Stimulated activated CD4-positive, alpha-beta T cell treated with anti-CD3 and anti-CD28 coated beads, Interleukin-1b, Interleukin-23, amount 100 ng/mL, for 48 hours (primary cell): ENCODE data around the gene AUH.
"Not testable (repeated sequence)": the region's sequence is repeated elsewhere in the genome, so short reads cannot be mapped to it uniquely, and the experiment has no call there.

Experiments used
- DNase-seq: peaks from one replicate; pipeline ENCODE4 v3.0.0-alpha.2; 2020

Gene AUH

DNA sequence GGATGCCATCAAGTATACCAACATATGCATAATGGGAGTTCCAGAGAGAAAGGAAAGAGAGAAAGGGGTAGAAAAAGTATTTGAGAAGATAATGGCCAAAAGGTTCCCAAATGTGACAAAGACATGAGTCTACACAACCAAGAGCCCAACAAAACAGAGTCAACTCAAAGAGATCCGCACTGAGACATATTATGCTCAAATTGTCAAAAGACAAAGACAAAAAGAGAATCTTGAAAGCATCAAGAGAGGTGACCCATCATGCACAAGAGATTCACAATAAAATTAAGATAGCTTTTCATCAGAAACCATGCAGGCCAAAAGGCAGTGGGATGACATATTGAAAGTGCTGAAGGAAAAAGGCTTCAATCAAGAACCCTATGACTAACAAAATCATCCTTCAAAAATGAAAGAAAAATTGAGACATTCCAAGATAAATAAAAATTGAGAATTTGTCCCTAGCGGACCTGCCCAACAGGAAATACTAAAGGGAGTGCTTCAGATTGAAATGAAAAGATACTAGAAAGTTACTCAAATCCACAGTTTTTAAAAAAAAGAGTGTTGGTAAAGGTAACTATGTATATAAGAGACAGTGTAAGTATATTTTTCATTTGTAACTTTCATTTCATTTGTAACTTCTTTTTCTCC lies 160.9 kb downstream of the AUH start:
- DNase-seq = no peak

DNA sequence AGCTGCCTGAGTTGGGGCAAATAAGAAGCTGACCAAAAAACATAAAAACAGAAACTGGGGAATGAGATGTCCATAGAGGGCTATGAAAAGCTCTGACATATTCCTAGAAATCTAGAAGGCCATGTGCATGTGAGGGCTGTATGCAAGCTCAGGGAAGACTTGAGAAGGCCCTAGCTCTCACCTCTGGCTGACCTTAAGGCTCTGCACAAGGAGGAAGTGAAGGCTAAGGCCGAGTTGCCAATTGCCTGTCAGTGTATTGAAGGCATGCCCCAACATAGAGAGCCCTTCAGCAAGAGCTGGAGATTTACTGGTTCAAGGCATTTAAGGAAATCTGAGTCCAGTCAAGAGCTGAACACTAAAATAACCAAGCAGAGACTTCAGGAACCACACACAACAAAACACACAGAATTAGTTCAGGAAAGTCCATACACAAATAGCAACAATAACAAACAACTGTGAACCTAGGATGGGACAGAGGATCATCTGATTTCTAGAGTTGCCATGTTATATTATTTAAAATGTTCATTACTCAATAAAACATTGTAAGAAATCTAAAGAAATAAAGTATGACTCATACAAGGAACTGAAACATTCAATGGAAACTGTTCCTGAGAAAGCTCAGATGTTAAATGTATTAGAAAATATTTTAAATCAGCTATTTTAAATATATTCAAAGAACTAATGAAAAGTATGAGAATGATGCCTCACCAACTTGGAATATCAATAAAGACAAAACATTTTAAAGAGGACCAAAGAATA lies 161.8 kb downstream of the AUH start:
- DNase-seq = no peak

DNA sequence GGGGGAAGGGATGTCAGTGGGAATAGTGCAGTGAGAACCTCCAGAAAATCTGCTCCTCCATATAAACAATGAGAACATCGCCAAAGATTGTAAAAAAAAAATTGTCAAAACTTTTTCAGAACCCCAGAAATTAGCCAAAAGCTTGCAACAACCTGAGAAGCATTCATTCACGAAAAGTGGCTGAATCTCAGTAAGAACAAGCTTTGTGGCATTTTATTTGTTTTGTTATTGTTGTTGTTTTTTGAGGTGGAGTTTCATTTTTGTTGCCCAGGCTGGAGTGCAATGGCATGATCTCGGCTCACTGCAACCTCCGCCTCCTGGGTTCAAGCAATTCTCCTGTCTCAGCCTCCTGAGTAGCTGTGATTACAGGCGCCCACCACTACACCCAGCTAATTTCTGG lies 162.8 kb downstream of the AUH start:
- DNase-seq = not testable (repeated sequence)

DNA sequence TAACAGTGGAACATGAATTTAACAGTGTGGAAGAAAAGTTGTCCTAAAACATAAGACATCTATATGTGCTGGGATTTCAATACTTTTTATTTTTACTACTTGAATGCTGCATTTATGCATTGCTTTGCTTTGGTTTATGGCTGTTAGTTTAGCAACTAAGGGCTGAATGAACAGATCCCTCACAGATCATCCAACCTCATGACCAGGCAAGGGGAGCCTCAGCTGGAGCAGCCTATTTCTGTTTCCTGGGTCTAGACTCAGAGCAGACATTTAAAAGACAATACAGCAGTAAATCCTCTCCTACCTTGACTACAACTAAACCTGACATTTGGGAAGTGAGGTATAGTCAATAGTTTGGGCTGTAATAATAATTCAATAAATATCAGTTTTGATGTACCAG lies 163.3 kb downstream of the AUH start:
- DNase-seq = no peak

DNA sequence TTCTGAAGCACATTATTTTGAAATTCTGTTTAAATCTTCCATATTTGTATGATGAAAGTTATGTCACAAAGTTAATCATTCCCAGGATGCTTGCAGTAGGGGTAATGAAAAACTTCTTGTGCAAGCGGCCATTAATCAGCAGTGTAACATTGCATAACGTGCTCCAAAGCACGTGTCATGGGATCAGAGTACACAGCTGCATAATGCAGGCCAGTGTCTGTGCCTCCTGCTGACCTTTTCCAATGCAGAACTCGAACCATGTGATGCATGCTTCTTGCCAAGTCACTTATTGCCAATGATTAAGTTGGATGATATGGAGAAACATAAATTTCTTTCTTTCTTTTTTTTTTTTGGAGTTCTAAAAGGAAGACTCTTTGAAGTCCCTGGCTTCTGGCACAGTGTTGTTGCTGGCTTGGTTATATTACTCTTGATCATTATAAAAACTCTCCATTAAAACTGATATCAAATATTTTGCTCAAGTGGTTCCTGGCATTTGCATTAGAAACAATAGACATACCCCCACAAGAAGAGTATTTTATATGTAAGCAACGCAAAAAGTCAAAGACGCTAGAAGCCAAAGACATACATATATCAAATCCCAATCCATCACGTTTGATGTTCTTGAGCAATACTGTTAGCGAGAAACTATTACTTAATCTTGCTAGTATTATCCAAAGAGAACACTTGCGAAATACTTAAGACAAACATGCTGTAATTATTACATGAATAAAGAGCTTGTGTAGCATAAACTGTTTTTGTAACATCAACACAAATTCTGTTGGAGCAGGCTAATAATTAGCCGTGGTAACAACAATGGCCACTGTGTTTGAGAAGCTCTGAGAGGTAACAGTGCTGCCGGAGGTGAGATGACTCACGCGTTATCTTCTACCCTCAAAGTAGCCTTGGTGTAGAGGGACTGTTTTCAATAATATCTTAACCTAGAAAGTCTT lies 164.2 kb downstream of the AUH start:
- DNase-seq = no peak

DNA sequence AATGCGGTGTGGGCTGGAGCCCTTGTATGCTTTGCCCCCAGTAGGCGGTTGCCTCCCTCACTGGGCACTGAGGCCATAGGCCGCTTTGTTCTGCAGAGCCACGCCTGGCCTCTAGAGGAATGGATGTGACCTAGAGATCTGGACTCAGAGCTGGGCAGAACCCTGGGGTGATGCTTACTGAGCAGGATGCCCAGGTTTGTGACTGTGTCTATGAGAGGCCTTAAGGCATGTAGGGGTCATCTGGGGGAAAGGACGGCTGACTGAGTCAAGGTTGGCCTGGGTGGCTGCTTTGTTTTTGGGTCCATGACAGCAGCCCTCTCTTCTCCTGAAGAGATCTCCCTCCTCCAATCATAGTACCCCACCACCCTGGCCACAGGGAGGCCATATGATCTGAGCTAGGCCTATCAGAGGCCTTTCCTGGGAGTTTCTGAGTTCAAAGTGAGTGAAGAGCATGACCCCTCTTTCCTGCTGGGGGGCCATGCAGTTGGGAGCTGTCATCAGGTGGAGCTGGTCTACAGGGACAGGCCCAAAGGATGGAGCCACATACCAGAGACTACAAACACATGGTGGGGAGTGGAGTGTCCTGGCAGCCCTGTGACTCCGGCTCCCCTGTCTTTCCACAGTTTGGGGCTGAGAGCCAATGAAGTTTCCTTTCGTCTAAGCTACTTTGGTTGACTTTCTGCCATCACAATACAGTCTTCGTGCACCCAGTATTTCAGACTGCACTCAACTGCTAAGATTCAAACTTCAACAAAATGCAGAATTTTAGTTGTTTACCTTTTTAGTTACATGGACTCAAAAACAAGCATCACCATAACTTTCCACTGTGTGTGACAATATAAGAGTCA lies 165.4 kb downstream of the AUH start:
- DNase-seq = no peak

DNA sequence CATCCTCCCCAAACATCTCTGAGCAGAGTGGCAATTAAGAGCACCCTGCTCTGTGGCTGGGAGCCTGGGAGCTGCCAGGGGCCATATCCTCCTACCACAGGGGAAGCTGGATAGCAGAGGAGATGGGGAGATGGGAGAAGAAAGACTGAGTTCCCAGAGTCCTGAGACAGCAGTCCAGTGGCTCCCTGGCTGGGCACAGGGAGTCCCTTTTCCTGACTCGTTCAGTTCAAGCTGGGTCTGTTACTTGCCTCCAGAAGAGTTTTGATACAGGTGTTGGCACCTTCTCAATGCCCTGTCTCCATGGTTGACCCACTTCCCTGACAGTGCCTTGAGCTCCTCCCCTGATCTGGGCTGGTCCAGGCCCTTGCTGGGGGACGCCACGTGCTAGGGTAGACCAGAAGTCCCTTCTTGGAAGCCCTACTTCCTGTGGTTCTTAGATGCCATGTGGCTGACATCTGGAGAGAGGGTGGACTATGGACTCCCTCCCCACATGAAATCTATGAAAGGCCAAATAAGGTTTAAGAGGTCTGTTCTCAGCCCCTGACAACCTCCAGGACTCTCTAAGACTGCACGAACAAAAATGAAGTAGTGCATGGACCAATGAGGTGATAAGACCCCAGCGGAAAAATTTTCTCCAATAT lies 166.2 kb downstream of the AUH start:
- no peak for DNase-seq

DNA sequence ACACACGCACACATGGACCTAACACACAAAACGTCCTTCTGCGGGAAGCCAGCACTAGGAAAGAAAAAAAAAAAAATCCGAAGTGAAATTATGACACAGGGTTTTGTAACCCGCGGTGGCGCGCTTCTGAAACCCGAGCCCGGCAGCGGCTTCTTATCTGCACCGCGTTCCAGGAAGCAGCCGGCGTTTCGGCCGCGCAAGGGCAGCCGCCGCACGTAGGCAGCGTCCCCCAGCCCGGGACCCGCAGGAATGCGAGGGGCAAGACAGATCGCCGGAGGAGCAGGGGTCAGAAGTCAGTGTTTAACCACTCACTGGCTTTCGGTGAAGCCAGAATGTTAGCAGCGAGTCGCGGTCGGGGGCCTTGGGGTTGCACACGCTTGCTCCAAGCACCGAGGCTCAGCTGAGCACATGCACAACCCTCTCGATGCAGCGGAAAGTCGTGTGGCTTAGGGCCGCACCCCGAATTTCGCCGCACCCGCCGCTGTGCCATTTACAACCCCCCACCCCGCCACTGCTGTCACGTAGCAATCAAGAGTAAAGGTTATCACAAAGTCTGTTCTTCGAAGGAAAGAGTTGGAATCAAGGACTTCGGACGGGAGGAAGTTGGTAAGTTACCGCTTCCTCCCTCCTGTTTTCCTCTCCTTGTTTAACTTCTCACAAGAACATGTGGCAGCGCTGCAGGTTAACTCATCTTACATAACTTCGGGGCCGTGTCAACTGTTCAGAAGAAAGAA lies 167.9 kb downstream of the AUH start:
- DNase-seq = peak; percentile 92

DNA sequence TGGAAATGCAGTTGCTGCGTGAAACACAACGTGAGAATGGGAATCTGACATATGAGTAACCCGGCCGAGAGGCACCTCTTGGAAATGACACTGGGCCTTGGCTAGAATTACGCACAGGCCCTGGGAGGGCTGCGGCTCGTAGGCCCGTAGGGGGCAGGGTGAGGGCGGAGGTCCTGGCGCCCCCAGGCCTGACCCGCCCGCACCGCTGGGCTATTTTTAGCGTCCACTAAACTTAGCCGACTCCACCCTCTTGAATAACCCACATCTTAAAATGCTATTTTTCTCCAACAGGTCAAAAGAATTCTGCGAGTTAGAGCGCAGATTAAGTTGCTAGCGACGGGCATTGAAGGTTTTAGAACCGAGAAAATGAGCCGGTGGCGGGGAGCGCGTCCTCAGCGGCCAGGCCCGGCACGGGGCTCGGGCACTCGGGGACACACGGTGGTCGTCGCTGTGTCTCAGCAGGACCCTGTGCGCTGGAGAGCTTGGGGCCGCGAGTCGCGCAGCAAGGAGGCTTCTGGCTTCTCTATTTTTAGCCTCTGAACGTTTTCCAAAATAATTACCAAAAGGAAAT lies 168.5 kb downstream of the AUH start:
- peak; percentile 93 for DNase-seq

DNA sequence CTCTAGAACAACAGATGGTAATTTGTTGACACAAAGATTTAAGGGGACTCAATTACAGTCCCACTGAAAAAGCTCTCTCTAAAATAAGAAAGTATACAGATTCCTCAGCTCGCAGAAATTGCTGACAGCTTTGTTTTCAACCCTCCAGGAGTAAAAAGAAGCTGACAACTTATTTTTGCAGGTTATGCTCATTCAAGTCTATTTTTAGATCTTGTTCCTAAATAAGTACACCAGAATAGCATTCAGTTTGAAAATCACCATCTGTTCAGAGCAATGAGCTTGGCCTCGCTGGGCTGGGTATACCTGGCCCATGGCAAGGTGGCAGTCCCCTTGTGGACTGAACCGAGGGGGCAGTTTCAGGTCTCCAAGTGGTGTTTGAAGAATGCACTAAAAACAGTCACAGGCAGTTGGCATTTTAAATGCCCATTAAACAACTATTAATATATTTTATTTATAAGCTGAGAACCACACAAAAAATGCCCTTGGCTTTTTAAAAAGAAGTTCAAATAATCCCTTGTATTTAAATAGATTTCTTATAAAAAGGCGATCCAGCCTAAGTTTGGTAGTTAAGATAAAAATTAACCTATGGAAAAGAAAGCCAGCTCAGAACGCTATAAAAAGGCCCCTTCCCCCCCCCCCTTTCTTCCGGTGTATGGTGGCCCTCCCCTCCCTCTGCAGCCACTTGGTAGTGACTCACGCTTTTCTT lies 169.2 kb downstream of the AUH start:
- peak; percentile 63 for DNase-seq

DNA sequence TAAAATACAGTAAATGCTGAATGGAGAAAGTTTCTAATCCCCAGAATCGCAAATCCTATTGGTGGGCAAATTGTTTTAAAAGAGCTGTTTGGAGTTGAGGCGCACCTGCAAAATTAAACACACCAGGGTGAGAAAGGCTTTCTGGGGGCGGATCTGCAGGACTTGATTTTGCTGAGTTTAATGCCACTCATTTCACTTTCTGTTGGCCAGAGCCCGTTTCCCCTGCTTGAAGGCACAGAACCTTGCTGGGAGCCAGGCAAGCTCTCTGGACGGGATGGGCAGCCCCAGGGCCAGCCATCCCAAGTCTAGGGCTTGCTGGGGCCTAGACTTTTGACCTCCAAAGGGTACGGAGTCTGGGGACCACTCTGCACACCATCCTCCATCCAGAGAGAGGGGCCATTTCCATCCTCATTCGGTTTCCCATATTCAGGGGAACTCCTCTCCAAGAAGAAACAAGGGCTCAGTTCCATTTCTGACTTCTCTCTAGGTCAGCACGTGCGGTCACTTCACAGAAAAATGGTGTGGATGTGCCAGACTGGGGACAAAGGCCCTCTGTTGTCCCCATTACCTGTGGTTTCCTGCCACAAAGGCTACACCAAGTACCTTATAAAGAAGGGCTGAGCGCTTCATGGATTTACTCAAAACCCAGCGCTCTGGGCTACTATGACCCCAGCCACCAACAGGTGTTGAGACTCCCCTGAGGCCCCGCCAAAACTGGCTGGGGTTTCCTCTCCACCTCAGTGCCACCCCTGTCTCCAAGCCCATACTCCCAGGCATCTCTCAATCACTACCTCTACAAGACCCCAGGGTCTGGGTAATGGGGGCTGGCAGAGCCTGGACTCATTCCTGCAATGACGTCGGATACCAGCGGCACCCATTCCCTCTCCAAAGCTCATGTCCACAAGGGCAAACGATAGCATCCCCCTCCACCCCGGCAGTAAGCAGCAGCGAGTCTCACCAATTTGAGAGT lies 170.0 kb downstream of the AUH start:
- no peak for DNase-seq

DNA sequence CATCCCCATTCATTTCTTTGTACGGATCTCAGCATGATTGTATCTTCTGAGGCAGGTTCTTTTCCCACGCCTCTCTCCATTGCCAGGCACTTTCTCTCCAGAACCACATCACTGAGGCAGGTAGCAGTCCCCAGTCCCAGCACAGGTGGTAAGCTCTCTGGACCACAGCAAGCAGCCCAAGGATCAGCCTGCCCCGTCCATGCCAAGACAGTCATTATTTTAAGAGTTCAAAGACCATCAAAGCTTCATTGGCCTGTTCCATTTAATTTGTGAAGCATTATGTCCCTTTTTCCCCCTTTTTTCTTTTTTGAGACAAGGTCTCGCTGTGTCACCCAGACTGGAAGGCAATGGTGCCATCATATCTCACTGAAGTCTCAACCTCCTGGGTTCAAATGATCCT lies 171.7 kb downstream of the AUH start:
- no peak for DNase-seq

DNA sequence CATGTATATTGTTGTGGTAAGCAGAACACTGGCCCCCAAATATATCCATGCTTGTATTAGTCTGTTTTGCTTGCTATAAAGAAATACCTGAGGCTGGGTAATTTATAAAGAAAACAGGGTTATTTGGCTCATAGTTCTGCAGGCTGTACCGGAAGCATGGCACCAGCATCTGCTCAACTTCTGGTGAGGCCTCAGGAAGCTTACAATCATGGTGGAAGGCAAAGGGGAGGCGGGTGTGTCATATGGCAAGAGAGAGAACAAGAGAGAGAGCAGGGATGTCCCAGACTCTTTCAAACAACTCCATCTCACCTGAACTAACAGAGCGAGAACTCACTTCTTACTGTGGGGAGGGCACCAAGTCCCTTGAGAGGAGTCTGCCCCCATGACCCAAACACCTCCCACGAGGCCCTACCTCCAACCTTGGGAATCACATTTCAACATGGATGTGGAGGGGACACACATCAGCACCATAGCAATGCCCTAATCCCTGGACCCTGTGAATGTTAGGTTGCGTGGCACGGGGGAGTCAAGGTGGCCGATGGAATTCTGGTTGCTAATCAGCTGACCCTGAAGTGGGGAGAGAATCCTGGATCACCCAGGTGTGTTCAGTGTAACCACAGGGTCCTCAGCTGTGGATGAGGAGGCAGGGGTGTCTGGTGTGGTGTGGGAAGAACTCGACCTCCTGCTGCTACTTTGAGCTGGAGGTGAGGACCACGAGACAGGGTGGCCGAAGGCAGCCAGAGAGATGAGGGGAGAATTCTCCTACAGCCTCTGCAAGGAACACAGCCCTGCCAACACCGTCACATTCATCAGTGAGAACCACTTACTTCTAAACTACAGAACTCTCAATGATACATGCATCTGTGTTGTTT lies 172.8 kb downstream of the AUH start:
- DNase-seq = no peak

DNA sequence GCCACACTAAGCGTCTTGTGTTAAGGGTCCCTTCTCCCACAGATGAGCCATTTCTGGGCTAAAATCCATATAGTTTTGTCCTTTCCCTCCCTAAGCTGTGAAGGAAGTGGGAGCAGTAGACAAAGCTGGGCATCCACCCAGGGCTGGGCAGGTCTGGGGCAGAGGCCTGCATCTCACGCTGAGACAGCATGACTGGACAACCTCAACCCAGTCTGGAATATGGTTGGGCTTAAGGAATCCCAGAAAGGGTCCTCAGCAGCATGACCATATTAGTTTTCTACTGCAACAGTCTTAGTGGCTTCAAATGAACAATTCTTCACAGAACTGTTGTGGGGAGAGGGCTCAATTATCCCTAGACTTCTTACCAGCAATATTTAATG lies 173.8 kb downstream of the AUH start:
- DNase-seq = no peak

DNA sequence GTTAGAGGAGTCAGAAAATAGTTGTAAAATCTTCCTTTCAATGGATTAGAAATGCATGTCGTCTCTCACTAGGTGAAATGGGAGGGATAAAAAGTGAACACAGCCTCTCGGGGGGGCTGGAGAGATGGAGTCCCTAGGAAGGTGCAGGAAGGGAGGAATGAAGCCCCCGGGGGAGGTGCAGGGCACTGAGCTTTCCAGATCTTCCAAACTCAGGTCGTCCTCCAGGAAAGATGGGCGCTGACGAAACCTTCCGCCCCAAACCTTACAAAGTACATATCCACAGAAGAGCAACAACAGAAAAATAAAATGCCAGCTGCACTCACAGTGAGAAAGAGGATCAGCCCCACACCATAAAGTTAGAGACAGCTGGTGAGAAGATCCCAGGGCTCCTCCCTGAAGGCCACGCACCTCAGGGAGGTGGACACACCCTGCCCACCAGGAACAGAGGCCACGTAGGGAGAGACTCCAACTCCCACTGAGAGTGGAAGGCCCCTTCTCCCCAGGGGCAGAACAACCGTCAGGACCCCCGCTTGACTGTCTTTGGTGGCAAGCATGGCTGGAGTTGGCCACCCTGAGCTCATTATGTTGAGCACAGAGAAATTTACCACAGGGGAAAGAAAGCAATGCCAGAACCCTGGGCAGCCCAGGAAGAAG lies 174.3 kb downstream of the AUH start:
- DNase-seq = no peak

DNA sequence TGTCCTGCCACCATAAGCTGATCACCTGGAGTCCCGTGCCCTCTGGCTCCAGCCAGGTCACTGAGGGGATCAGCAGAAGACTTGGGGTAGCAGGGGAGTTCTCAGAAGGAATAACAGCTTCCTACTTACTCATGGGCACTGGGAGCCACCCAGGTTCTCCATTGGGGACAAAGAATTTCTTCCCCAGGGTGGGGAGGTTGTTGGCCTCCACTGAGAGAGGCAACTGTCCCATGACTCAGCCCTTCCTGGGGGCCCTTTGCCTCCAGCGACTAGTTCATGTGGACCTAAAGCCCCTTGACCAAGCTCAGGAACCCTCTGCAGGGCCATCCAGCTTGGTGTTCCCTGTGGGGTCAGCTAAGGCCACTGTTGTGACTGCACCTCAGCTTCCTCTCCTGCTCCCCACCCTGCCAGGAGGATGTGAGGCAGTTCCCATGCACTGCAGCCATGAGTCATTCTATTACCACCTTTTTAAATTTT lies 175.0 kb downstream of the AUH start:
- no peak for DNase-seq

DNA sequence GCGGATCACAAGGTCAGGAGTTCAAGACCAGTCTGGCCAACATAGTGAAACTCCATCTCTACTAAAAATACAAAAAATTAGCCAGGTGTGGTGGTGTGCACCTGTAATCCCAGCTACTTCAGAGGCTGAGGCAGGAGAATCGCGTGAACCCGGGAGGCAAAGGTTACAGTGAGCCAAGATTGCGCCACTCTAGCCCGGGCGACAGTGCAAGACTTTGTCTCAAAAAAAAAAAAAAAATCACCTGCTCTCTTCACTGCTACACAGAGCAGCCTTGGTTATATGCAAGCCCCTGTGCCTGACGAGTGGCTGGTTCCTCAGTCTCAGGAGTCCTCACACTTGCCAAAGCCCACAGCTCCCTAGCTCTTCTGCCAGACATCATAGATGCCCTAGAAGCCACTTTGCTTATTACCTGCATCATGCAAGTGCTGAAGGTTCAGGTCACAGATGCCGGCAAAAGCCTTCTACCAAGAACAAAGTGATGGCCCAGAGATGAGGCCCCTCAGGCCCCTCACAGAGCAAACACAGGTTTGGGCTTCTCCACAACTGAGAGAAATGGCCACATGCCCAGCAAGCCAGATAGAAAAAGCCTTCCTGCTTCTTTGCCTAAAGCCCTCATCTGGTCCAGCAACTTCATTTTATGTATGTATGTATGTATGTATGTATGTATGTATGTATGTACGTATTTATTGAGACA lies 176.4 kb downstream of the AUH start:
- no peak for DNase-seq
